GM10248 (cell line): Measurements from ENCODE around the gene MYO5B.
A peak's percentile ranks its signal among the peaks of the same experiment; 100 is the strongest.
"Not testable (repeated sequence)": the region's sequence is repeated elsewhere in the genome, so short reads cannot be mapped to it uniquely, and the experiment has no call there.

ENCODE experiments used
- CTCF ChIA-PET: fragments of 300-600 bp; sonication (Branson Sonifier 250); formaldehyde crosslinking; extraction: SDS; loops from one replicate; lab custom pipeline; 2021; ENCODE audit warnings: antibody characterized with exemption; lab: Yijun Ruan, JAX
- POLR2A ChIA-PET: fragments of 350-650 bp; sonication (Branson Sonifier 250); formaldehyde crosslinking; extraction: SDS; loops from one replicate; lab custom pipeline; 2020; ENCODE audit warnings: antibody characterized with exemption; lab: Yijun Ruan, JAX
- DNase-seq: peaks from one replicate; pipeline ENCODE4 v3.0.0; 2012; ENCODE audit errors: extremely low spot score
- TF ChIP-seq, protein P1 (sequence below): IDR thresholded peaks from 2 replicates; pipeline ENCODE4 v1.5.1; 2012; ENCODE audit warnings: mild to moderate bottlenecking, low read depth; ENCODE audit errors: extremely low read depth, missing control alignments, control extremely low read depth

Gene MYO5B

DNA sequence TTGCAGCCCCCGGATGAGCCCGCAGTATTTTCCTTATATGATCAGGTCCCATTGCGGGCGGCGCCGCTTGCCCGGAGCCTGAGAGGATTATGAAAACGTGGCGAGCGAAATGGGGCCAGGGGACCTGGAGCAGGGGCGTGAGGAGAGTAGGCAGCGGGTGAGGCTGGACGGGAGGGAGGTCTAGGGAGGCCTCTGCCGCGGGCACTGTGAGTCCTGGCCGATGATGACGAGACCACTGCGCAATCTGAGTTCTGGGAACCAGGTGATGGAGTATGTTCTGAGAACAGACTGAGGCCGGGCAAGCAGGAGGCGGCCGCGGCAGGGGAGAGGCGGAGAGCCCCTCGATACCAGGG, 380.8 kb downstream of the MYO5B start:
- TF ChIP-seq, protein P1, sequence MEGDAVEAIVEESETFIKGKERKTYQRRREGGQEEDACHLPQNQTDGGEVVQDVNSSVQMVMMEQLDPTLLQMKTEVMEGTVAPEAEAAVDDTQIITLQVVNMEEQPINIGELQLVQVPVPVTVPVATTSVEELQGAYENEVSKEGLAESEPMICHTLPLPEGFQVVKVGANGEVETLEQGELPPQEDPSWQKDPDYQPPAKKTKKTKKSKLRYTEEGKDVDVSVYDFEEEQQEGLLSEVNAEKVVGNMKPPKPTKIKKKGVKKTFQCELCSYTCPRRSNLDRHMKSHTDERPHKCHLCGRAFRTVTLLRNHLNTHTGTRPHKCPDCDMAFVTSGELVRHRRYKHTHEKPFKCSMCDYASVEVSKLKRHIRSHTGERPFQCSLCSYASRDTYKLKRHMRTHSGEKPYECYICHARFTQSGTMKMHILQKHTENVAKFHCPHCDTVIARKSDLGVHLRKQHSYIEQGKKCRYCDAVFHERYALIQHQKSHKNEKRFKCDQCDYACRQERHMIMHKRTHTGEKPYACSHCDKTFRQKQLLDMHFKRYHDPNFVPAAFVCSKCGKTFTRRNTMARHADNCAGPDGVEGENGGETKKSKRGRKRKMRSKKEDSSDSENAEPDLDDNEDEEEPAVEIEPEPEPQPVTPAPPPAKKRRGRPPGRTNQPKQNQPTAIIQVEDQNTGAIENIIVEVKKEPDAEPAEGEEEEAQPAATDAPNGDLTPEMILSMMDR: no peak
- ChIA-PET POLR2A (interaction anchor here (0.7 kb wide), 1 partner anchor 327 kb away, joined by 3 read pairs; the partner anchor contains the start of gene C18orf32), CTCF (interaction anchor here (0.8 to 1.5 kb wide), 2 partner anchors 19 to 20 kb away, joined by 3 read pairs; no protein-coding TSS in a partner anchor)
- DNase-seq: no peak

DNA sequence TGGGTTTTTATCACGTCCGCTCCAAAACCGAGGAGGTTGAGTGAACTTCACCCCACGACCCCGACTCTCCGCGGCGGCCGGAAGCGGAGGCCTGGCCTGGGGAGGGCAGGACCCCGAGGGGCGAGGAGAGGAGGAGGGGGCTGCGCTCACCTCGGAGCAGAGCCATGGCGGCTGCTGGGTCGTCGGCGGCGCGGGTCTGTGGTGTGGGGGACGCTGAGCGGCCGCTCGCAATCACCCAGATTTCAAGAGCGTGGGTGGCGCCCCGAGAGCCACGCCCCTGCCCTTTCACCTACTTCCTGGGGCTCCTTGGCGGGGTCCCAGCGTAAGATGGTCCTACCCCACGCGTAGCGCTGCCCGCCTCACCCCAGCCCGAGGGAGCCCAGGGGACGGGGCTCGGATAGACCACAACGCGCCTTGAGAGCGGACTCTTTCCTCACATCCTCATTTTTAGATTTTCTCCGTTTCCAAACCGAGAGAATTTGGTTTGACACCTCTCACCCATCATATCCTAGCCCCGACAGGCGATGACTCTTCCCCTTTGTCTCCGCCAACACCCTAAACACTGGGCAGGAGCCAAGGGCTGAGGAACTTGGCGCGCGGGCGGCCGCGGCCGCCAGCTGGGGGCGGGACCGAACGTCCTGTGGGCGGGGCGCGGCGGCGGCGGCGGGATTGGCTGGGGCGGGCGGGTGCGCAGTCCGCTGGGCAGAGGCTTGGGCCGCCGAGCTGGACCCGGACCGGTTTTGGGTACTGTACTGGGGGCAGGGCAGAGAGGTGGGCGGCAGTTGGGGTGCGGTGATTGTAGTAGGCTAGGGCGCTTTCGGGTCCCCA, 381.4 kb downstream of the MYO5B start, which contains the start of gene ACAA2:
Gene ACAA2 (minus strand): TSS at position 215 of the 828 bp plus-strand sequence. CDS start 49 bp downstream, at position 166.
- ChIA-PET CTCF (interaction anchor here (0.8 to 1.7 kb wide), 3 partner anchors 20 to 28 kb away, joined by 3 read pairs; no protein-coding TSS in a partner anchor), POLR2A (interaction anchor here (0.7 kb wide), 1 partner anchor 326 kb away, joined by 3 read pairs; the partner anchor contains the start of gene C18orf32)
- peak; percentile 86 for DNase-seq
- TF ChIP-seq, protein P1: no peak

DNA sequence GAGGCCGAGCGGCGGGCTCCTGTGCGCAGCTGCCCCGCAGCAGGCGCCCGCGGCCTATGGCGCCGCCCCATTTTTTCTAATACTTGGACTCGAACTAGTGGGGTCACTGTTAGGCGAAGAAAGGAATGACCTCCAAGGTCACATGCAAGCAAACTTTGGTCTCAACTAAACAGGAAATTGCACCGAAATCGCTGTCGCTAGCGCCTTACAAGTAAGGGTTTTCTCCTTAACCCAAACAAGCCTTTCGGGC, 382.0 kb downstream of the MYO5B start:
- ChIA-PET CTCF (interaction anchor here (1.7 kb wide), 1 partner anchor 28 kb away, joined by 3 read pairs; no protein-coding TSS in a partner anchor), POLR2A (no interaction called here)
- DNase-seq: peak; percentile 31
- TF ChIP-seq, protein P1: no peak

DNA sequence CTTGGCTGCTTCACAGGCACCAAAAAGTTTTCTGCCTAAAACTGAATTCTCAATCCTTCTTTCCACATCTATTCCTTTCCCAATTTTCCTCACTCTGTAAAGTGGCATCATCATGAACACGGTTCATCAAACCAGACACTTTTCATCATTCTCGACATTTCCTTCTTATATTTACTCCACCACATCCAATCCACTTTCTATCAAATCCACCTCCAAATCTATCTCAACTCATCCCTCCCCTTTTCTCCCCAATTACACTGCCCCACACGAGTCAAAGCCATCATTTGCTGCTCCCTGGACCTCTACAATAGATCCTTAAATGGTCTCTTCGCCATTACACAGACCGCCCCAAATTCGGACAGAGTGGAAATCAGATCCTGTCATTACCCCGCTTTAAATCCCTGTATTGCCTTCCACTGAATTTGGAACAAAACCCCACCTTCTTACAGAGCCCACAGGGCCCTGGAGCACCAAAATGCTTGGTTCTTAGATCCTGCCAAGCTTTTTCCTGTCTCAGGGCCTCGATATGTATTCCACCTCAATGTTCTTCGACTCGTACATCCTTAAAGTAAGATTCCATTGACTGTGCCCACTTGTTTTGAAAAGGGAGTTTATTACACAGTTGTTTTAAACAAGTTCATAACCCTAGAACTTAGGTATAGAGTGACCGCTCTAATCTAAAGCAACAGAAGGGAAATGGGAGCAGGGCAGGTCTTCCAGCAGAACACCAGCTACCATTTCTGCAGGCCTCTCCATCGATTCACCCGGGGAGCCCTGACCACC, 382.5 kb downstream of the MYO5B start:
- ChIA-PET CTCF (interaction anchor here (1.4 to 1.7 kb wide), 2 partner anchors 21 to 27 kb away, joined by 3 to 4 read pairs; no protein-coding TSS in a partner anchor), POLR2A (no interaction called here)
- TF ChIP-seq, protein P1: no peak
- DNase-seq: no peak

DNA sequence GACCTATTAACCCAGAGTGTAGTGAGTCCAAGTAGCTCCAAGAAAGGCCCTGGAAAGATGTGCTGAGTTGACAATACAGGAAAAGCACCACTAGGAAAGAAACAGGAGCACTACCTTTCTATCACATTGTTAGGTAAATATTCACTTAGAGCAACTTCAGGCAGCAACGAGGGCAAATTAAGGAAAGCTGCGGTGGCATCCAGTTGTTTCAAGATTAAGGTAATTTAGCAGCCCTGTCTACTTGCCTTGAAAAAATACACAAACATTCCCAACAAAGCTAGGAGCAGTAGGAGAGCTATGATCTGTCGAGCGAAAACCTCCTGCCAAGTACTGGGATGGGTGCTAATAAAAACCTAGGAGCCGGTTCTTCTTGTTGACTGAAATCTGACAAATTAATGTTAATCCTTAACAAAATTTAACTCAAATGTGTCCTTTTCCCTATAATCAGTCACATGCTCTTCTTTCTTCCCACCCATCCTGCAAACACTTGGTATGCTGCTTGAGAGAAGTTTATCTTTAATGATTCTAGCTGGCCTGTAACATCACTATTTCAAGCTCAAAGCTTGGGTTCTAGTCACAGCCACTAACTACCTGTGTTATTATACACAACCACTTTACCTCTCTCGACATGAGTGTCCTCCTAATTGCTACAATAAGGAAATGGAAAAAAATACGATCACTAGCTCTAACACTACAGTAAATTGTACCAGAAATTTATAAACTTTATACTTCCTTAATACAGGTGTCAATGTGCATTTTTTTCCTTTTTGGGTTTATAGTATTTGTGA, 383.6 kb downstream of the MYO5B start:
- TF ChIP-seq, protein P1: no peak
- DNase-seq: no peak
- CTCF ChIA-PET: interaction anchor here (1.4 to 1.7 kb wide), 3 partner anchors 20 to 301 kb away, joined by 3 to 4 read pairs (median 3); no protein-coding TSS in a partner anchor
- POLR2A ChIA-PET: no interaction called here

DNA sequence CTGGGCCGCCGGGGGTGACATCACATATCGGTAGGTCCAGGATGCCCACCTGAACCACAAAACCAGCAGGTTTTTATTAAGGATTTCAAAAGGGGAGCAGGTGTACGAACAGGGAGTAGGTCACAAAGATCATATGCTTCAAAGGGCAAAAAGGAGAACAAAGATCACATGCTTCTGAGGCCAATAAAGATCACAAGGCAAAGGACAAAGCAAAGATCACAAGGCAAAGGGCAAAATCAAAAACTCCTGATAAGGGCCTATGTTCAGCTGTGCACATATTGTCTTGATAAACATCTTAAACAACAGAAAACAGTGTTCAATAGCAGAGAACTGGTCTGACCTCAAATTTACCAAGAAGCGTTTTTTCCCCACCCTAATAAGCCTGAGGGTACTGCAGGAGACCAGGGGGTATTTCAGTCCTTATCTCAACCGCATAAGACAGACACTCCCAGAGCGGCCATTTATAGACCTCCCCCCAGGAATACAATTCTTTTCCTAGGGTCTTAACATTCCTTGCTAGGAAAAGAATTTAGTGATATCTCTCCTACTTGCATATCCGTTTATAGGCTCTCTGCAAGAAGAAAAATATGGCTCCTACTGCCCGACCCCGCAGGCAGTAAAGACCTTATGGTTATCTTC, 386.3 kb downstream of the MYO5B start:
- POLR2A ChIA-PET, DNase-seq, CTCF ChIA-PET: not testable (repeated sequence)
